PC-9 (cell line): ENCODE measurements around the gene RBM33. TPM values are rescaled to one million over a fixed set of nuclear protein-coding genes. Genes with fewer than 3 reads are reported as not detected.

Source experiments
- BruUV-seq: library from RNA; stranded (reverse); fragments of 400-500 nt; replicated peaks from 2 replicates; lab custom pipeline; 2021; lab: Mats Ljungman, UMichigan
- CTCF ChIA-PET: fragments of 300-600 bp; sonication (Branson Sonifier 250); formaldehyde crosslinking; loops from one replicate; lab custom pipeline; 2022; ENCODE audit warnings: antibody characterized with exemption; lab: Charles Lee
- POLR2A ChIA-PET: fragments of 300-600 bp; sonication (Branson Sonifier 250); formaldehyde crosslinking; loops from one replicate; lab custom pipeline; 2022; ENCODE audit warnings: antibody characterized with exemption; ENCODE audit not compliant: unreplicated experiment; lab: Charles Lee
- DNase-seq, 2 experiments: peaks; one replicate each; pipeline versions ENCODE4 v3.0.0 to v3.0.0-alpha.2; 2015 to 2022; ENCODE audit warnings: mixed read lengths in 1 of 2
- H2AFZ ChIP-seq: fragments of 200-600 bp; sonication (generic); 2 replicates; pipeline ENCODE4 v1.8.1; 2017; ENCODE audit warnings: antibody characterized with exemption
- H3F3A ChIP-seq: fragments of 200-600 bp; sonication (generic); 2 replicates; pipeline ENCODE4 v1.8.1; 2017; ENCODE audit warnings: antibody characterized with exemption, mild to moderate bottlenecking, low read depth; ENCODE audit not compliant: insufficient read depth
- H3K27ac ChIP-seq: fragments of 200-600 bp; sonication (generic); 2 replicates; pipeline ENCODE4 v1.6.1; 2016; ENCODE audit warnings: mixed run types
- H3K27me3 ChIP-seq: fragments of 200-600 bp; sonication (generic); 2 replicates; pipeline ENCODE4 v1.6.1; 2016; ENCODE audit warnings: low read depth, mixed run types; ENCODE audit not compliant: insufficient read depth
- H3K36me3 ChIP-seq: fragments of 200-600 bp; sonication (generic); 2 replicates; pipeline ENCODE4 v1.6.1; 2016; ENCODE audit warnings: low read depth, mixed run types
- H3K4me1 ChIP-seq: fragments of 200-600 bp; sonication (generic); replicated peaks from 2 replicates; pipeline ENCODE4 v1.6.1; 2016; ENCODE audit warnings: mixed run types; ENCODE audit not compliant: insufficient read depth
- H3K4me2 ChIP-seq: fragments of 200-600 bp; sonication (generic); 2 replicates; pipeline ENCODE4 v1.6.1; 2017; ENCODE audit warnings: mixed run types
- H3K4me3 ChIP-seq: fragments of 200-600 bp; sonication (generic); 2 replicates; pipeline ENCODE4 v1.6.1; 2016; ENCODE audit warnings: mixed run types
- H3K79me2 ChIP-seq: fragments of 200-600 bp; sonication (generic); 2 replicates; pipeline ENCODE4 v1.6.1; 2017; ENCODE audit warnings: low read depth, mixed run types
- H3K9me2 ChIP-seq: fragments of 200-600 bp; sonication (generic); 2 replicates; pipeline ENCODE4 v1.8.1; 2017; ENCODE audit warnings: mild to moderate bottlenecking; ENCODE audit not compliant: insufficient read depth
- H3K9me3 ChIP-seq: fragments of 200-600 bp; sonication (generic); 2 replicates; pipeline ENCODE4 v1.8.1; 2016; ENCODE audit warnings: low read depth; ENCODE audit not compliant: insufficient read depth
- H4K20me1 ChIP-seq: fragments of 200-600 bp; sonication (generic); 2 replicates; pipeline ENCODE4 v1.8.1; 2017; ENCODE audit not compliant: insufficient read depth
- EZH2 ChIP-seq: fragments of 200-600 bp; sonication (generic); IDR thresholded peaks from 2 replicates; pipeline ENCODE4 v1.8.0; 2017; ENCODE audit warnings: antibody characterized with exemption, low read depth
- intact Hi-C: fragments of 100-400 bp; cut with micrococcal nuclease; formaldehyde crosslinking; loops from one replicate; pipeline ENCODE4 v1.10.0; 2022; ENCODE audit not compliant: unreplicated experiment
- total RNA-seq: library from RNA; stranded (reverse); gene quantifications from 2 replicates; pipeline ENCODE4 v1.2.3, GENCODE V29; 2021
- TF ChIP-seq, protein P1 (sequence below): fragments of 200-600 bp; sonication (generic); conservative IDR thresholded peaks from 2 replicates; pipeline ENCODE4 v1.6.1; 2017; ENCODE audit warnings: mixed run types, antibody characterized with exemption, mild to moderate bottlenecking, moderate library complexity

RBM33 gene
- total RNA-seq, 1 experiment from 2014 or later = 85.7 TPM

DNA sequence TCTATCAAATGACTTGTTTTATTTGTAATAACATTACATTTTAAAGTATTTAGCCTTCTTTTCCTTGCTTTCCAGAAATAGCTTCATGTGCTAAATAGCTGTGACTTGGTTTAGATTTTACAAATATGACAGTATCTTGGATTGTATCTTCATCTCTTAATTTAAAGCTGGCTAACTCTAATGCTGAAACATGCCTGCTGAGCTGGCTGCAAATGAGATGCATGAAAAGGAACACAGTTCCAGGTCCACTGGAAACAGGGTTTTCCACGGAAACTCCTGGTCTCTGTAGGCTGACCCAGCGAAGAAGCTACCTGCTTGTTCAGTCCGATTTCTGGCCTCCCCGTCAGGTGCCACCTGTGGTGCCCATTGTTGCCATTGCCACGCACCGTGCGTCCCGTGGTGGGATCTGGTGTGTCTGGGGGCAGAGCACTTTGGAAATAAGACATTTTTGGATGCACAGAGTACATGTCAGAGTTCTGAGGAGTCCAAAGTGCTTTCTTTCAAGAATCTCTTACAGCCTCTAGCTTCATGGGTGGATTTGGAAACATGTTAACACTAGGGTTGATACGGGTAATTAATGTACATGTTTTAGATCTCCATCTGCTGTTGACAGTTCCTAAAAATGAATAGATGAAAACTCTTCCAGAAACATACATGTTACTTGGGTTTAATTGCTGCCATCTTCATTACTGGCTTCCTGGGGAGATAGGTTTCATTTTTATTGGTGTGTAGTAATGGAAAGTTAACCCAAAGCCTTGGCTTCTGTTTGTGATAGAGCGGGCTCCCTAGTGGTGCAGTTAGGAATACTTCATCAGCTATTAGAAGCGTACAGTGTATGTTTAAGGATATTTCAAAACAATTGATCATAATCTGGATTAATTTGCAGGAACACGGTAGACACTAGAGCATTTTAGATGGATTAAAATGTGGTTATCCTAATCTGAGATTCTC lies 122.8 kb downstream of the RBM33 start:
- Histone ChIP-seq H3K4me1 (no peaks in the 10 kb centered on the region), H3K4me3 (no peak overlapping the region), H3K27me3 (no peaks in the 10 kb centered on the region), H3K27ac (no peak overlapping the region), H2AFZ (no peak overlapping the region), H3F3A (no peaks in the 10 kb centered on the region), H4K20me1 (peaks cover 68% of the 10 kb centered on the region), H3K36me3 (peaks cover 29% of the 10 kb centered on the region; the same call in 1 of the 2 replicates), H3K9me3 (no peaks in the 10 kb centered on the region), H3K9me2 (no peaks in the 10 kb centered on the region), H3K4me2 (no peak overlapping the region), H3K79me2 (no peaks in the 10 kb centered on the region)
- TF ChIP-seq EZH2 = no peak
- TF ChIP-seq, protein P1, sequence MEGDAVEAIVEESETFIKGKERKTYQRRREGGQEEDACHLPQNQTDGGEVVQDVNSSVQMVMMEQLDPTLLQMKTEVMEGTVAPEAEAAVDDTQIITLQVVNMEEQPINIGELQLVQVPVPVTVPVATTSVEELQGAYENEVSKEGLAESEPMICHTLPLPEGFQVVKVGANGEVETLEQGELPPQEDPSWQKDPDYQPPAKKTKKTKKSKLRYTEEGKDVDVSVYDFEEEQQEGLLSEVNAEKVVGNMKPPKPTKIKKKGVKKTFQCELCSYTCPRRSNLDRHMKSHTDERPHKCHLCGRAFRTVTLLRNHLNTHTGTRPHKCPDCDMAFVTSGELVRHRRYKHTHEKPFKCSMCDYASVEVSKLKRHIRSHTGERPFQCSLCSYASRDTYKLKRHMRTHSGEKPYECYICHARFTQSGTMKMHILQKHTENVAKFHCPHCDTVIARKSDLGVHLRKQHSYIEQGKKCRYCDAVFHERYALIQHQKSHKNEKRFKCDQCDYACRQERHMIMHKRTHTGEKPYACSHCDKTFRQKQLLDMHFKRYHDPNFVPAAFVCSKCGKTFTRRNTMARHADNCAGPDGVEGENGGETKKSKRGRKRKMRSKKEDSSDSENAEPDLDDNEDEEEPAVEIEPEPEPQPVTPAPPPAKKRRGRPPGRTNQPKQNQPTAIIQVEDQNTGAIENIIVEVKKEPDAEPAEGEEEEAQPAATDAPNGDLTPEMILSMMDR = no peak
- BruUV-seq = no TSS peak
- no peak for DNase-seq
- intact Hi-C loops = no loop called here
- POLR2A ChIA-PET = no interaction called here
- CTCF ChIA-PET = interaction anchor here (0.6 to 1.7 kb wide), 2 partner anchors 422 to 840 kb away, joined by 4 read pairs; no protein-coding TSS in a partner anchor

DNA sequence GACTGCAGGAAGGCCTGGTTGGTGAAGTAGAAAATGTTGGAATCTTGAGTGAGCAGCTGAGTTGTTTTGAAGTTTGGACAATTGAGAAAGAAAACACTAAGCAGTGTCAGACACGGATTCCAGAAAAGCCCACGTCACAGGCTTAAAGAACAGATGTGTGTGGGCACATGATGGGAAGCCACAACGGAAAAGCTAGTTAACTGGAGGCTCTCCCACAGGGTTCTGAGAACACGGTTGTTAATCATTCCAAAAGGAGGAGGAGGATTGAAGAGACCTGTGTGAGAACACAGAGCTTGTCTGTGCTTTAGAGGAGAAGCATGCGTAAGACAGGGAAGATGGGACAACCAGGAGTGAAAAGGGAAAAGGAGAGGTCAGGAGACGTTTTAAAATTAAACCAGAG lies 125.2 kb downstream of the RBM33 start:
- Histone ChIP-seq H3K9me2 (no peaks in the 10 kb centered on the region), H3F3A (no peaks in the 10 kb centered on the region; the same call in 1 of the 2 replicates), H3K27me3 (no peaks in the 10 kb centered on the region), H3K9me3 (no peaks in the 10 kb centered on the region), H4K20me1 (peaks cover 68% of the 10 kb centered on the region), H3K36me3 (peaks cover 19% of the 10 kb centered on the region; the same call in 1 of the 2 replicates), H2AFZ (no peak overlapping the region), H3K4me3 (no peak overlapping the region), H3K79me2 (no peaks in the 10 kb centered on the region), H3K27ac (no peak overlapping the region), H3K4me2 (no peak overlapping the region), H3K4me1 (no peaks in the 10 kb centered on the region)
- POLR2A ChIA-PET = no interaction called here
- CTCF ChIA-PET = no interaction called here
- no TSS peak for BruUV-seq
- DNase-seq = no peak
- TF ChIP-seq EZH2 = no peak
- TF ChIP-seq, protein P1 = no peak
- intact Hi-C loops = no loop called here

DNA sequence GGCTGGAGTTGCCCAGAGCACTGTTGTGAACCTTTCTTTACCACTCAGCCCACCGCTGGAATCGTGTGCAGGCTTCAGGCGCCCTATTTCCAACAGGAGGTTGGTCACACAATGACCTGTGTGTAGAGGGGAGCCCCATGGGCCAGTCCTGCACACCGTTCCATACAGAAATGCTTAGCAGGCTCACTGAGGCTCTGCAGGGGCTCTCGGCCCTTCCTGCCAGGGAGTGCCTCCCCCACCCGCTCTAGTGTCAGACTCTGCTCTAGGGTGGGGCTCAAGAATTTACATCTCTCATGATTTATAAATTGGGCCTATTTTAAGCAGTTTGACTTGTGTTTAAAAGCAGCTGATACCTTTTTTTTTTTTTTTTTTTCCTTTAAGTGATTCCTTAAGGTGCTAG lies 125.8 kb downstream of the RBM33 start:
- ChIA-PET POLR2A (interaction anchor here (0.7 kb wide), 1 partner anchor 849 kb away, joined by 4 read pairs; no protein-coding TSS in a partner anchor), CTCF (no interaction called here)
- no TSS peak for BruUV-seq
- no peaks in the 10 kb centered on the region for H3K9me3 ChIP-seq
- no peak overlapping the region for H3K27ac ChIP-seq
- no peaks in the 10 kb centered on the region; the same call in 1 of the 2 replicates for H3F3A ChIP-seq
- no peak overlapping the region for H3K4me3 ChIP-seq
- TF ChIP-seq, protein P1 = no peak
- no peak for TF ChIP-seq EZH2
- no peaks in the 10 kb centered on the region for H3K9me2 ChIP-seq
- no peak for DNase-seq
- no peak overlapping the region for H2AFZ ChIP-seq
- no peaks in the 10 kb centered on the region for H3K27me3 ChIP-seq
- intact Hi-C loops = no loop called here
- no peak overlapping the region for H3K4me2 ChIP-seq
- no peaks in the 10 kb centered on the region for H3K79me2 ChIP-seq
- H3K4me1 ChIP-seq = no peaks in the 10 kb centered on the region
- peaks cover 63% of the 10 kb centered on the region for H4K20me1 ChIP-seq
- peaks cover 15% of the 10 kb centered on the region; the same call in 1 of the 2 replicates for H3K36me3 ChIP-seq
